Keratinocyte (primary cell): ENCODE measurements around the gene EYA4.

Experiments
- EZH2 ChIP-seq: IDR thresholded peaks from one replicate; pipeline ENCODE4 v1.6.1; 2012; ENCODE audit warnings: inconsistent platforms, mild to moderate bottlenecking, low read length, moderate library complexity
- TF ChIP-seq, protein P1 (sequence below), 3 experiments: IDR thresholded peaks in 1 of 3; conservative IDR thresholded peaks in 1 of 3; optimal IDR thresholded peaks in 1 of 3; 2 replicates in 2 of 3; 3 replicates in 1 of 3; pipeline versions ENCODE3 to v1.5.1; 2011; ENCODE audit warnings: low read length in 3 of 3, mild to moderate bottlenecking in 3 of 3, moderate library complexity in 2 of 3, control low read depth in 1 of 3, inconsistent platforms in 1 of 3; ENCODE audit not compliant: insufficient read depth in 2 of 3; ENCODE audit errors: extremely low read depth in 1 of 3

DNA sequence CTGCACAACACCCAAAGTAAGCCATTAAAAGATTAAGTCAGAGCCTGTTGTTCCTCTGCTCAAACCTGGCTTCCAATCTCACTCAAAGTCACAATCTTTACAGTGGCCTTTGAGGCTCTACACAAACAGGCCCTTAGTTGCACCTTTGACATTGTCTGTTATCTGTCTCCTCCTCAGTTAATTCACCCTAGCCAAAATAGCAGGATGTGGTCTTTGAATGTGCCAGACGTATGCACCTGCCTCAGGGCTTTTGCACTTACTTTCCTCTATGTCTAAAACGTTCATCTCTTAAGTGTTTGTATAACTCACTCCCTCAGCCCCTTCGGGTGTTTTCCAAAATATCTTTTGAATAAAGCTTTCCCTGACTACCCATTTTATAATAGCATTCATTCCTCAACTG is 107.7 kb downstream of the EYA4 start:
- TF ChIP-seq, protein P1, sequence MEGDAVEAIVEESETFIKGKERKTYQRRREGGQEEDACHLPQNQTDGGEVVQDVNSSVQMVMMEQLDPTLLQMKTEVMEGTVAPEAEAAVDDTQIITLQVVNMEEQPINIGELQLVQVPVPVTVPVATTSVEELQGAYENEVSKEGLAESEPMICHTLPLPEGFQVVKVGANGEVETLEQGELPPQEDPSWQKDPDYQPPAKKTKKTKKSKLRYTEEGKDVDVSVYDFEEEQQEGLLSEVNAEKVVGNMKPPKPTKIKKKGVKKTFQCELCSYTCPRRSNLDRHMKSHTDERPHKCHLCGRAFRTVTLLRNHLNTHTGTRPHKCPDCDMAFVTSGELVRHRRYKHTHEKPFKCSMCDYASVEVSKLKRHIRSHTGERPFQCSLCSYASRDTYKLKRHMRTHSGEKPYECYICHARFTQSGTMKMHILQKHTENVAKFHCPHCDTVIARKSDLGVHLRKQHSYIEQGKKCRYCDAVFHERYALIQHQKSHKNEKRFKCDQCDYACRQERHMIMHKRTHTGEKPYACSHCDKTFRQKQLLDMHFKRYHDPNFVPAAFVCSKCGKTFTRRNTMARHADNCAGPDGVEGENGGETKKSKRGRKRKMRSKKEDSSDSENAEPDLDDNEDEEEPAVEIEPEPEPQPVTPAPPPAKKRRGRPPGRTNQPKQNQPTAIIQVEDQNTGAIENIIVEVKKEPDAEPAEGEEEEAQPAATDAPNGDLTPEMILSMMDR (optimal IDR thresholded peaks at IDR 0.05 in 1 of 3, IDR thresholded peaks at IDR 0.05 in 1 of 3, conservative IDR thresholded peaks at IDR 0.05 in 1 of 3; ENCODE audit: extremely low read depth in 1 of 3, insufficient read depth in 2 of 3, low read length in 3 of 3): no peak
- TF ChIP-seq EZH2: no peak
